Endothelial cell (in vitro differentiated cells): ENCODE measurements around the gene GNAQ. TPM values are rescaled to one million over a fixed set of nuclear protein-coding genes. Genes with fewer than 3 reads are reported as not detected.

Experiments
- DNase-seq: peaks from one replicate; pipeline ENCODE4 v3.0.0; 2021; ENCODE audit warnings: low spot score
- H3K27ac Mint-ChIP-seq: one replicate; pipeline ENCODE4 v1.8.0; 2021; ENCODE audit warnings: mixed read lengths, inconsistent platforms; ENCODE audit not compliant: unreplicated experiment
- H3K27me3 Mint-ChIP-seq: one replicate; pipeline ENCODE4 v1.8.0; 2021; ENCODE audit warnings: mild to moderate bottlenecking, moderate library complexity, mixed read lengths, inconsistent platforms; ENCODE audit not compliant: unreplicated experiment
- H3K36me3 Mint-ChIP-seq: one replicate; pipeline ENCODE4 v1.8.0; 2021; ENCODE audit warnings: mild to moderate bottlenecking, low read depth, mixed read lengths, inconsistent platforms; ENCODE audit not compliant: unreplicated experiment
- H3K4me1 Mint-ChIP-seq: one replicate; pipeline ENCODE4 v1.8.0; 2021; ENCODE audit warnings: mild to moderate bottlenecking, mixed read lengths, inconsistent platforms; ENCODE audit not compliant: unreplicated experiment
- H3K4me3 Mint-ChIP-seq: one replicate; pipeline ENCODE4 v1.8.0; 2021; ENCODE audit warnings: mild to moderate bottlenecking, mixed read lengths, inconsistent platforms; ENCODE audit not compliant: unreplicated experiment
- H3K9me3 Mint-ChIP-seq: one replicate; pipeline ENCODE4 v1.8.0; 2021; ENCODE audit warnings: mixed read lengths, inconsistent platforms; ENCODE audit not compliant: unreplicated experiment
- CTCF ChIP-seq: fragments of 200-600 bp; sonication (generic); IDR thresholded peaks from one replicate; pipeline ENCODE4 v1.5.0; 2021; ENCODE audit warnings: antibody characterized with exemption; ENCODE audit not compliant: unreplicated experiment
- total RNA-seq: library from RNA; stranded (reverse); fragmentation: NEBNext Ultra II Directional; extraction: Animal tissue kit (Norgen Biotek cat#: 25700); gene quantifications from one replicate; pipeline ENCODE4 v1.2.1, GENCODE V29; 2021; ENCODE audit not compliant: unreplicated experiment

GNAQ gene
- total RNA-seq, 1 donor from 2014 or later, result 94.6 TPM

- peak overlapping the region; percentile 63 for H3K27ac Mint-ChIP-seq
- peaks cover 3% of the 10 kb centered on the region for H3K27me3 Mint-ChIP-seq
- peaks cover 16% of the 10 kb centered on the region for H3K4me1 Mint-ChIP-seq
- H3K9me3 Mint-ChIP-seq, result no peaks in the 10 kb centered on the region
- H3K36me3 Mint-ChIP-seq, result peaks cover 7% of the 10 kb centered on the region
- no peak for DNase-seq
- TF ChIP-seq CTCF, result no peak
- no peak overlapping the region for H3K4me3 Mint-ChIP-seq
Measured at GRCh38 chr9:77854258-77854915, 177.2 kb downstream of the GNAQ start.

GRCh38 chr9:77853716-77854115, 177.9 kb downstream of the GNAQ start:
- TF ChIP-seq CTCF, result no peak
- no peaks in the 10 kb centered on the region for H3K9me3 Mint-ChIP-seq
- peaks cover 19% of the 10 kb centered on the region for H3K4me1 Mint-ChIP-seq
- H3K4me3 Mint-ChIP-seq, result no peak overlapping the region
- peaks cover 7% of the 10 kb centered on the region for H3K36me3 Mint-ChIP-seq
- DNase-seq, result no peak
- H3K27ac Mint-ChIP-seq, result no peak overlapping the region
- H3K27me3 Mint-ChIP-seq, result peaks cover 8% of the 10 kb centered on the region

GRCh38 chr9:77851882-77852595, 179.6 kb downstream of the GNAQ start:
- H3K9me3 Mint-ChIP-seq, result no peaks in the 10 kb centered on the region
- peaks cover 6% of the 10 kb centered on the region for H3K36me3 Mint-ChIP-seq
- H3K4me3 Mint-ChIP-seq, result no peak overlapping the region
- peaks cover 34% of the 10 kb centered on the region for H3K4me1 Mint-ChIP-seq
- peaks cover 12% of the 10 kb centered on the region for H3K27me3 Mint-ChIP-seq
- H3K27ac Mint-ChIP-seq, result no peak overlapping the region
- no peak for TF ChIP-seq CTCF
- no peak for DNase-seq

- Mint-ChIP-seq H3K27me3 (peaks cover 12% of the 10 kb centered on the region), H3K9me3 (no peaks in the 10 kb centered on the region), H3K36me3 (peaks cover 6% of the 10 kb centered on the region), H3K4me3 (no peak overlapping the region), H3K4me1 (peaks cover 45% of the 10 kb centered on the region), H3K27ac (peak overlapping the region; percentile 6)
- TF ChIP-seq CTCF, result no peak
- no peak for DNase-seq
Measured at GRCh38 chr9:77848897-77849296, 182.7 kb downstream of the GNAQ start.

- DNase-seq, result no peak
- no peak for TF ChIP-seq CTCF
- peaks cover 6% of the 10 kb centered on the region for H3K36me3 Mint-ChIP-seq
- peak overlapping the region; percentile 85 for H3K27ac Mint-ChIP-seq
- H3K9me3 Mint-ChIP-seq, result no peaks in the 10 kb centered on the region
- H3K4me1 Mint-ChIP-seq, result peaks cover 48% of the 10 kb centered on the region
- H3K4me3 Mint-ChIP-seq, result no peak overlapping the region
- H3K27me3 Mint-ChIP-seq, result peaks cover 12% of the 10 kb centered on the region
Measured at GRCh38 chr9:77848404-77848803, 183.2 kb downstream of the GNAQ start.
